IPS-20b (cell line): ENCODE data around the gene MED27.

Source experiments
- H3K27ac ChIP-seq: one replicate; pipeline ENCODE4 v1.5.1; 2013; ENCODE audit warnings: low read length
- H3K27me3 ChIP-seq: 2 replicates; pipeline ENCODE4 v1.6.1; 2013; ENCODE audit warnings: mild to moderate bottlenecking, low read length, inconsistent platforms; ENCODE audit not compliant: insufficient read depth
- H3K36me3 ChIP-seq: 2 replicates; pipeline ENCODE4 v1.6.1; 2013; ENCODE audit warnings: low read depth, mild to moderate bottlenecking, inconsistent platforms, low read length, moderate library complexity; ENCODE audit not compliant: insufficient read depth
- H3K4me1 ChIP-seq: 2 replicates; pipeline ENCODE4 v1.6.1; 2013; ENCODE audit warnings: mild to moderate bottlenecking, control low read depth, inconsistent platforms, low read length, moderate library complexity; ENCODE audit not compliant: insufficient read depth
- H3K4me3 ChIP-seq: 2 replicates; pipeline ENCODE4 v1.5.1; 2013; ENCODE audit warnings: mild to moderate bottlenecking, low read length, inconsistent platforms
- H3K9ac ChIP-seq: 2 replicates; pipeline ENCODE4 v1.6.1; 2013; ENCODE audit warnings: low read depth, mild to moderate bottlenecking, inconsistent platforms, low read length, moderate library complexity
- H3K9me3 ChIP-seq: 2 replicates; pipeline ENCODE4 v1.6.1; 2013; ENCODE audit warnings: mild to moderate bottlenecking, low read depth, low read length, inconsistent platforms; ENCODE audit not compliant: insufficient read depth

The MED27 gene

GRCh38 chr9:132000659-132001058, 79.0 kb downstream of the MED27 start:
- Histone ChIP-seq H3K4me1 (peaks cover 20% of the 10 kb centered on the region), H3K9ac (no peak overlapping the region), H3K27me3 (no peaks in the 10 kb centered on the region), H3K27ac (no peak overlapping the region), H3K36me3 (no peaks in the 10 kb centered on the region), H3K9me3 (no peaks in the 10 kb centered on the region), H3K4me3 (no peak overlapping the region)

GRCh38 chr9:131999692-132000551, 79.7 kb downstream of the MED27 start:
- Histone ChIP-seq H3K9me3 (no peaks in the 10 kb centered on the region), H3K27ac (no peak overlapping the region), H3K27me3 (no peaks in the 10 kb centered on the region), H3K36me3 (no peaks in the 10 kb centered on the region), H3K9ac (no peak overlapping the region), H3K4me1 (peaks cover 20% of the 10 kb centered on the region), H3K4me3 (no peak overlapping the region)

- H3K9me3 ChIP-seq, result no peaks in the 10 kb centered on the region
- no peaks in the 10 kb centered on the region for H3K27me3 ChIP-seq
- H3K27ac ChIP-seq, result no peak overlapping the region
These were observed 81.9 kb downstream of the MED27 start for GRCh38 chr9:131997779-131998178.

GRCh38 chr9:131997076-131997475, 82.6 kb downstream of the MED27 start:
- Histone ChIP-seq H3K27ac (no peak overlapping the region), H3K4me1 (peaks cover 2% of the 10 kb centered on the region; the same call in 1 of the 2 replicates), H3K9ac (no peak overlapping the region), H3K4me3 (no peak overlapping the region), H3K9me3 (no peaks in the 10 kb centered on the region), H3K36me3 (no peaks in the 10 kb centered on the region), H3K27me3 (no peaks in the 10 kb centered on the region)

More at GRCh38 chr9:131997779-131998178, 81.9 kb downstream of the MED27 start:
- Histone ChIP-seq H3K4me3 (no peak overlapping the region), H3K9ac (no peak overlapping the region), H3K4me1 (peaks cover 9% of the 10 kb centered on the region; the same call in 1 of the 2 replicates), H3K36me3 (no peaks in the 10 kb centered on the region)

GRCh38 chr9:131995382-131995781, 84.3 kb downstream of the MED27 start:
- no peaks in the 10 kb centered on the region for H3K27me3 ChIP-seq
- H3K27ac ChIP-seq, result no peak overlapping the region
- H3K36me3 ChIP-seq, result no peaks in the 10 kb centered on the region
- H3K4me1 ChIP-seq, result no peaks in the 10 kb centered on the region
- no peaks in the 10 kb centered on the region for H3K9me3 ChIP-seq
- H3K9ac ChIP-seq, result no peak overlapping the region
- H3K4me3 ChIP-seq, result no peak overlapping the region

- no peak overlapping the region for H3K27ac ChIP-seq
- no peaks in the 10 kb centered on the region for H3K36me3 ChIP-seq
- no peaks in the 10 kb centered on the region for H3K27me3 ChIP-seq
- no peak overlapping the region for H3K4me3 ChIP-seq
- H3K9me3 ChIP-seq, result no peaks in the 10 kb centered on the region
- no peaks in the 10 kb centered on the region for H3K4me1 ChIP-seq
- no peak overlapping the region for H3K9ac ChIP-seq
These were observed 85.1 kb downstream of the MED27 start for GRCh38 chr9:131994364-131995125.

GRCh38 chr9:131992906-131993657, 86.6 kb downstream of the MED27 start:
- Histone ChIP-seq H3K9me3 (no peaks in the 10 kb centered on the region), H3K36me3 (no peaks in the 10 kb centered on the region), H3K27ac (no peak overlapping the region), H3K4me1 (no peaks in the 10 kb centered on the region), H3K27me3 (no peaks in the 10 kb centered on the region), H3K4me3 (no peak overlapping the region), H3K9ac (no peak overlapping the region)

- Histone ChIP-seq H3K4me1 (peaks cover 4% of the 10 kb centered on the region; the same call in 1 of the 2 replicates), H3K9ac (no peak overlapping the region), H3K36me3 (no peaks in the 10 kb centered on the region), H3K27ac (no peak overlapping the region), H3K9me3 (no peaks in the 10 kb centered on the region), H3K4me3 (no peak overlapping the region), H3K27me3 (no peaks in the 10 kb centered on the region)
These were observed 92.4 kb downstream of the MED27 start for GRCh38 chr9:131987232-131987631.

GRCh38 chr9:131986576-131986975, 93.1 kb downstream of the MED27 start:
- Histone ChIP-seq H3K4me1 (peaks cover 4% of the 10 kb centered on the region; the same call in 1 of the 2 replicates), H3K36me3 (no peaks in the 10 kb centered on the region), H3K4me3 (no peak overlapping the region), H3K27me3 (no peaks in the 10 kb centered on the region), H3K9ac (no peak overlapping the region), H3K27ac (no peak overlapping the region), H3K9me3 (no peaks in the 10 kb centered on the region)

- no peaks in the 10 kb centered on the region for H3K9me3 ChIP-seq
- H3K4me1 ChIP-seq, result peaks cover 4% of the 10 kb centered on the region; the same call in 1 of the 2 replicates
- no peaks in the 10 kb centered on the region for H3K36me3 ChIP-seq
- H3K27me3 ChIP-seq, result no peaks in the 10 kb centered on the region
- no peak overlapping the region for H3K27ac ChIP-seq
- H3K9ac ChIP-seq, result no peak overlapping the region
- no peak overlapping the region for H3K4me3 ChIP-seq
These were observed 93.6 kb downstream of the MED27 start for GRCh38 chr9:131986089-131986488.

GRCh38 chr9:131984564-131984963, 95.1 kb downstream of the MED27 start:
- Histone ChIP-seq H3K36me3 (no peaks in the 10 kb centered on the region), H3K9me3 (no peaks in the 10 kb centered on the region), H3K4me3 (no peak overlapping the region), H3K9ac (no peak overlapping the region), H3K4me1 (peaks cover 4% of the 10 kb centered on the region; the same call in 1 of the 2 replicates), H3K27me3 (no peaks in the 10 kb centered on the region), H3K27ac (no peak overlapping the region)
